HepG2 (cell line): Measurements from ENCODE around the gene SYNE2. TPM values are rescaled to one million over a fixed set of nuclear protein-coding genes. Genes with fewer than 3 reads are reported as not detected.

Experiments
- ATAC-seq: fragments of 200-7000 bp; cut with Tn5 transposase; 3 replicates; pipeline ENCODE4 v1.9.1; 2020; ENCODE audit warnings: mild to moderate bottlenecking, moderate library complexity
- BruUV-seq: library from RNA; stranded (reverse); fragments of 400-500 nt; replicated peaks from 2 replicates; lab custom pipeline; 2021; lab: Mats Ljungman, UMichigan
- CTCF ChIA-PET: fragments of 300-600 bp; formaldehyde crosslinking; extraction: SDS; loops from one replicate; lab custom pipeline; 2021; ENCODE audit warnings: low total read pairs, inconsistent platforms, low intra/inter-chr PET ratio; lab: Yijun Ruan, JAX
- POLR2A ChIA-PET: fragments of 350-600 bp; sonication (Branson Sonifier 250); formaldehyde crosslinking; loops from one replicate; lab custom pipeline; 2020; ENCODE audit warnings: antibody characterized with exemption, inconsistent platforms; lab: Yijun Ruan, JAX
- DNase-seq: peaks from one replicate; pipeline ENCODE4 v3.0.0-alpha.2; 2015; ENCODE audit warnings: low spot score
- FAIRE-seq: peaks from 3 replicates; lab custom pipeline; 2011; peaks lifted over from hg19 to GRCh38; lab: Jason Lieb, UNC
- H2AFZ ChIP-seq: one replicate; pipeline ENCODE4 v1.6.1; 2011; ENCODE audit warnings: low read length, inconsistent platforms
- H3K27ac ChIP-seq: fragments of 300-600 bp; 3 replicates; pipeline ENCODE4 v1.8.0; 2011; ENCODE audit warnings: mixed run types, mild to moderate bottlenecking, mixed read lengths, low read length, inconsistent platforms; ENCODE audit not compliant: insufficient read depth; ENCODE audit errors: extremely low read length
- H3K27me3 ChIP-seq, 2 experiments: fragments of 200-600 bp in 1 of 2; 2 replicates in 1 of 2; 3 replicates in 1 of 2; pipeline versions ENCODE4 v1.6.0 to v1.8.0; 2011; ENCODE audit warnings: low read length in 2 of 2, mild to moderate bottlenecking in 2 of 2, moderate library complexity in 2 of 2, inconsistent platforms in 1 of 2; ENCODE audit not compliant: insufficient read depth in 2 of 2, control insufficient read depth in 1 of 2
- H3K36me3 ChIP-seq, 2 experiments: fragments of 200-600 bp in 1 of 2; replicated peaks in 1 of 2; 2 replicates in 1 of 2; 3 replicates in 1 of 2; pipeline versions ENCODE4 v1.5.1 to v1.8.0; 2011; ENCODE audit warnings: low read length in 2 of 2, inconsistent platforms in 1 of 2; ENCODE audit not compliant: insufficient read depth in 2 of 2, control insufficient read depth in 1 of 2
- H3K4me1 ChIP-seq: 2 replicates; pipeline ENCODE4 v1.5.1; 2012; ENCODE audit warnings: low read length, inconsistent platforms; ENCODE audit not compliant: insufficient read depth
- H3K4me2 ChIP-seq: 2 replicates; pipeline ENCODE4 v1.6.0; 2011; ENCODE audit warnings: low read depth, low read length, inconsistent platforms
- H3K4me3 ChIP-seq, 3 experiments: fragments of 200-600 bp in 1 of 3; sonication (generic), shearing (Covaris generic) in 1 of 3; replicated peaks in 1 of 3; 2 replicates each; pipeline ENCODE4 v1.5.1; 2011 to 2016; ENCODE audit warnings: low read length in 3 of 3, inconsistent platforms in 2 of 3, low read depth in 2 of 3, mild to moderate bottlenecking in 2 of 3, control low read depth in 1 of 3, mixed read lengths in 1 of 3; ENCODE audit not compliant: insufficient read depth in 1 of 3
- H3K79me2 ChIP-seq: one replicate; pipeline ENCODE4 v1.6.1; 2011; ENCODE audit warnings: low read length, inconsistent platforms; ENCODE audit not compliant: insufficient read depth
- H3K9ac ChIP-seq: 2 replicates; pipeline ENCODE4 v1.6.0; 2011; ENCODE audit warnings: mild to moderate bottlenecking, low read depth, low read length, inconsistent platforms; ENCODE audit not compliant: insufficient read depth
- H3K9me3 ChIP-seq: 2 replicates; pipeline ENCODE4 v1.5.1; 2012; ENCODE audit warnings: mild to moderate bottlenecking, low read length
- H4K20me1 ChIP-seq: 2 replicates; pipeline ENCODE4 v1.6.0; 2011; ENCODE audit warnings: inconsistent platforms, mild to moderate bottlenecking, low read length, moderate library complexity; ENCODE audit not compliant: insufficient read depth
- DR1 ChIP-seq: sonication (generic); formaldehyde crosslinking; IDR thresholded peaks from 2 replicates; pipeline ENCODE4 v1.8.0; 2021; ENCODE audit warnings: mild to moderate bottlenecking, missing genetic modification reagents, inconsistent platforms
- HHEX ChIP-seq: IDR thresholded peaks from 2 replicates; pipeline ENCODE4 v1.6.1; 2016; ENCODE audit warnings: control low read depth
- KDM1A ChIP-seq: IDR thresholded peaks from 2 replicates; pipeline ENCODE4 v1.6.1; 2016; ENCODE audit warnings: missing compliant biosample characterization
- REL ChIP-seq: sonication (generic); formaldehyde crosslinking; conservative IDR thresholded peaks from 2 replicates; pipeline ENCODE4 v1.8.0; 2022; ENCODE audit warnings: mild to moderate bottlenecking, missing genetic modification reagents, moderate library complexity
- ZNF34 ChIP-seq: sonication (generic); formaldehyde crosslinking; IDR thresholded peaks from 2 replicates; pipeline ENCODE4 v1.4.0; 2020; ENCODE audit warnings: mild to moderate bottlenecking, missing genetic modification reagents, borderline replicate concordance
- ZNF75D ChIP-seq: sonication (generic); formaldehyde crosslinking; IDR thresholded peaks from 2 replicates; pipeline ENCODE4 v1.8.1; 2023; ENCODE audit warnings: missing genetic modification reagents, mild to moderate bottlenecking, borderline replicate concordance
- WGBS: methylation state at CpG from one replicate; pipeline ENCODE4 v1.1.6; 2017; ENCODE audit warnings: low lambda C conversion rate; 5-methylcytosine and 5-hydroxymethylcytosine counted together
- in situ Hi-C: cut with HindIII; loops from 2 replicates; pipeline ENCODE4 v1.10.0; 2017; ENCODE audit warnings: low pct_unique_long_range_greater_than_20kb; ENCODE audit not compliant: extremely low pct_ligation_motif_present
- intact Hi-C: fragments of 100-400 bp; cut with micrococcal nuclease; formaldehyde crosslinking; loops from one replicate; pipeline ENCODE4 v1.10.0; 2022; ENCODE audit not compliant: unreplicated experiment
- polyA plus RNA-seq, 8 experiments: library from polyadenylated mRNA; depleted of rRNA in 3 of 8; stranded (reverse) in 7 of 8; unstranded in 1 of 8; fragments of >200 nt; fragmentation: Illumina TruSeq in 4 of 8; extraction: Trizol in 4 of 8; gene quantifications; 2 replicates each; pipeline versions ENCODE4 v1.2.1 to v1.2.3, GENCODE V29; 2011 to 2016; ENCODE audit warnings: low read depth in 4 of 8, missing spikeins in 1 of 8, mixed read lengths in 1 of 8; ENCODE audit not compliant: insufficient read depth in 1 of 8
- total RNA-seq, 5 experiments: library from RNA; depleted of rRNA; stranded (reverse); fragments of >200 nt; fragmentation: Illumina TruSeq; extraction: Trizol; gene quantifications; 2 replicates each; pipeline ENCODE4 v1.2.3, GENCODE V29; 2016; ENCODE audit warnings: low read depth in 1 of 5
- TF ChIP-seq, protein P1 (sequence below): sonication (generic); formaldehyde crosslinking; IDR thresholded peaks from 2 replicates; pipeline ENCODE4 v1.4.0; 2020; ENCODE audit warnings: missing genetic modification reagents
- TF ChIP-seq, protein P2 (sequence below): conservative IDR thresholded peaks from 2 replicates; pipeline ENCODE4 v1.6.1; 2018; ENCODE audit warnings: missing genetic modification reagents
- TF ChIP-seq, protein P3 (sequence below): sonication (generic); formaldehyde crosslinking; IDR thresholded peaks from 2 replicates; pipeline ENCODE4 v1.4.0; 2020; ENCODE audit warnings: missing genetic modification reagents

Gene SYNE2
- total and polyA plus RNA-seq, 2 of the 13 experiments (the other 11 are each of a cell fraction or from before 2014, with no cell fraction given): 6.2 to 13.3 TPM

DNA sequence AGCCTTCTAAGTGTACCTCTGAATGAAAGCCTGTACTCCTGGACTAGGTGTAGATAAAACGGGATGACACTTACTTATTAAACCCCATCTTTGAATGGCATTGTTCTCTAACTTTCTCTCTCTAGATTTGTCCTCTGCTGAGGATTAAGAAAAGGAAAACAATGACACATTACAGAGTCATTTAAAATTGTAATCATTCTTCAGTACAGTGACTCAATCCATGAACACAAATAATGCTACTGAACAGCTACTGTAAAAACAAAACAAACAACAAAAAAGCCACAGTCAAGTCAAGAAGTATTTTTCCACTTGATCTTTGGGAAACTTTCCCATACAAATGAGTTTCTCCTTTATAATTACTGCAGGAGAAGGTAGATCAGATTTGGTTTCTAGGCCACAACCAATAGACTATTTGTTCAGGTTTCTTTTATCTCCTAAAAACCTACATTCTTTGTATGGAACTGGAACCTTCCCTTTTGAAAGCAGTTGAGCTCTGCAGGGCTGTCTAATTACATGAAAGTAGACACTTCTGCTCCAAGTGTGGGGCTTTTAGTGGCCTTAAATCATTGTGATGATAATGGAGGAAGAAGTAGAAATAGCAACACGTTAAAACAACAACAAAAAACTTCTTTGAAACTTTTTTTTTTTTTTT is 222.3 kb downstream of the SYNE2 start:
- no peaks in the 10 kb centered on the region for H4K20me1 ChIP-seq
- in situ Hi-C loops (no loop called here), intact Hi-C loops (no loop called here)
- no peaks in the 10 kb centered on the region for H3K4me1 ChIP-seq
- TF ChIP-seq ZNF75D (no peak), KDM1A (no peak), DR1 (CRISPR knock-in tag) (no peak), REL (CRISPR knock-in tag) (no peak), ZNF34 (CRISPR knock-in tag) (no peak), HHEX (CRISPR knock-in tag) (no peak)
- TF ChIP-seq, protein P1, sequence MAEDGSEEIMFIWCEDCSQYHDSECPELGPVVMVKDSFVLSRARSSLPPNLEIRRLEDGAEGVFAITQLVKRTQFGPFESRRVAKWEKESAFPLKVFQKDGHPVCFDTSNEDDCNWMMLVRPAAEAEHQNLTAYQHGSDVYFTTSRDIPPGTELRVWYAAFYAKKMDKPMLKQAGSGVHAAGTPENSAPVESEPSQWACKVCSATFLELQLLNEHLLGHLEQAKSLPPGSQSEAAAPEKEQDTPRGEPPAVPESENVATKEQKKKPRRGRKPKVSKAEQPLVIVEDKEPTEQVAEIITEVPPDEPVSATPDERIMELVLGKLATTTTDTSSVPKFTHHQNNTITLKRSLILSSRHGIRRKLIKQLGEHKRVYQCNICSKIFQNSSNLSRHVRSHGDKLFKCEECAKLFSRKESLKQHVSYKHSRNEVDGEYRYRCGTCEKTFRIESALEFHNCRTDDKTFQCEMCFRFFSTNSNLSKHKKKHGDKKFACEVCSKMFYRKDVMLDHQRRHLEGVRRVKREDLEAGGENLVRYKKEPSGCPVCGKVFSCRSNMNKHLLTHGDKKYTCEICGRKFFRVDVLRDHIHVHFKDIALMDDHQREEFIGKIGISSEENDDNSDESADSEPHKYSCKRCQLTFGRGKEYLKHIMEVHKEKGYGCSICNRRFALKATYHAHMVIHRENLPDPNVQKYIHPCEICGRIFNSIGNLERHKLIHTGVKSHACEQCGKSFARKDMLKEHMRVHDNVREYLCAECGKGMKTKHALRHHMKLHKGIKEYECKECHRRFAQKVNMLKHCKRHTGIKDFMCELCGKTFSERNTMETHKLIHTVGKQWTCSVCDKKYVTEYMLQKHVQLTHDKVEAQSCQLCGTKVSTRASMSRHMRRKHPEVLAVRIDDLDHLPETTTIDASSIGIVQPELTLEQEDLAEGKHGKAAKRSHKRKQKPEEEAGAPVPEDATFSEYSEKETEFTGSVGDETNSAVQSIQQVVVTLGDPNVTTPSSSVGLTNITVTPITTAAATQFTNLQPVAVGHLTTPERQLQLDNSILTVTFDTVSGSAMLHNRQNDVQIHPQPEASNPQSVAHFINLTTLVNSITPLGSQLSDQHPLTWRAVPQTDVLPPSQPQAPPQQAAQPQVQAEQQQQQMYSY (CRISPR knock-in tag): no peak
- TF ChIP-seq, protein P2, sequence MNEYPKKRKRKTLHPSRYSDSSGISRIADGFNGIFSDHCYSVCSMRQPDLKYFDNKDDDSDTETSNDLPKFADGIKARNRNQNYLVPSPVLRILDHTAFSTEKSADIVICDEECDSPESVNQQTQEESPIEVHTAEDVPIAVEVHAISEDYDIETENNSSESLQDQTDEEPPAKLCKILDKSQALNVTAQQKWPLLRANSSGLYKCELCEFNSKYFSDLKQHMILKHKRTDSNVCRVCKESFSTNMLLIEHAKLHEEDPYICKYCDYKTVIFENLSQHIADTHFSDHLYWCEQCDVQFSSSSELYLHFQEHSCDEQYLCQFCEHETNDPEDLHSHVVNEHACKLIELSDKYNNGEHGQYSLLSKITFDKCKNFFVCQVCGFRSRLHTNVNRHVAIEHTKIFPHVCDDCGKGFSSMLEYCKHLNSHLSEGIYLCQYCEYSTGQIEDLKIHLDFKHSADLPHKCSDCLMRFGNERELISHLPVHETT: no peak
- TF ChIP-seq, protein P3, sequence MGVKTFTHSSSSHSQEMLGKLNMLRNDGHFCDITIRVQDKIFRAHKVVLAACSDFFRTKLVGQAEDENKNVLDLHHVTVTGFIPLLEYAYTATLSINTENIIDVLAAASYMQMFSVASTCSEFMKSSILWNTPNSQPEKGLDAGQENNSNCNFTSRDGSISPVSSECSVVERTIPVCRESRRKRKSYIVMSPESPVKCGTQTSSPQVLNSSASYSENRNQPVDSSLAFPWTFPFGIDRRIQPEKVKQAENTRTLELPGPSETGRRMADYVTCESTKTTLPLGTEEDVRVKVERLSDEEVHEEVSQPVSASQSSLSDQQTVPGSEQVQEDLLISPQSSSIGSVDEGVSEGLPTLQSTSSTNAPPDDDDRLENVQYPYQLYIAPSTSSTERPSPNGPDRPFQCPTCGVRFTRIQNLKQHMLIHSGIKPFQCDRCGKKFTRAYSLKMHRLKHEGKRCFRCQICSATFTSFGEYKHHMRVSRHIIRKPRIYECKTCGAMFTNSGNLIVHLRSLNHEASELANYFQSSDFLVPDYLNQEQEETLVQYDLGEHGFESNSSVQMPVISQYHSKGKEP (CRISPR knock-in tag): no peak
- BruUV-seq: no TSS peak
- ChIA-PET POLR2A (no interaction called here), CTCF (no interaction called here)
- FAIRE-seq (no peak), ATAC-seq (no peak), DNase-seq (no peak)
- no peaks in the 10 kb centered on the region for H3K9me3 ChIP-seq
- 79% methylated on average over 2 of the region's 2 CpGs for WGBS
- H3K27ac ChIP-seq: no peak overlapping the region
- H3K79me2 ChIP-seq: no peaks in the 10 kb centered on the region
- H3K4me2 ChIP-seq: no peak overlapping the region
- H3K4me3 ChIP-seq: no peak overlapping the region
- H3K36me3 ChIP-seq: no peaks in the 10 kb centered on the region; a peak in 1 of 5 replicates
- no peak overlapping the region for H3K9ac ChIP-seq
- H2AFZ ChIP-seq: no peak overlapping the region
- H3K27me3 ChIP-seq: no peaks in the 10 kb centered on the region
